ENCODE data around the gene PPP1R14B.

Gene PPP1R14B

DNA sequence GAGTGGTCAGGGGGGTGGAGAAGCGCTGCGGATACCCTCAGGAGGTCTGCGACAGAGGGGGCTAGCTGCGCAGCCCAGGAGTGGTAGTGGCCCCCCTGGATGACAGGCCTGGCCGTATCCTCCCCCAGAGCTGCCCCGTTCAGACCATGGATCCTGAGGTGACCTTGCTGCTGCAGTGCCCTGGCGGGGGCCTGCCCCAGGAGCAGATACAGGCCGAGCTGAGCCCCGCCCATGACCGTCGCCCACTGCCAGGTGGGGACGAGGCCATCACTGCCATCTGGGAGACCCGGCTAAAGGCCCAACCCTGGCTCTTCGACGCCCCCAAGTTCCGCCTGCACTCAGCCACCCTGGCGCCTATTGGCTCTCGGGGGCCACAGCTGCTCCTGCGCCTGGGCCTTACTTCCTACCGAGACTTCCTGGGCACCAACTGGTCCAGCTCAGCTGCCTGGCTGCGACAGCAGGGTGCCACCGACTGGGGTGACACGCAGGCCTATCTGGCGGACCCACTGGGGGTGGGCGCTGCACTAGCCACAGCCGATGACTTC, 20.2 kb downstream of the PPP1R14B start:
- DNase-seq (ENCODE audit: low spot score), result peak; percentile 86
- TF ChIP-seq, protein P1, sequence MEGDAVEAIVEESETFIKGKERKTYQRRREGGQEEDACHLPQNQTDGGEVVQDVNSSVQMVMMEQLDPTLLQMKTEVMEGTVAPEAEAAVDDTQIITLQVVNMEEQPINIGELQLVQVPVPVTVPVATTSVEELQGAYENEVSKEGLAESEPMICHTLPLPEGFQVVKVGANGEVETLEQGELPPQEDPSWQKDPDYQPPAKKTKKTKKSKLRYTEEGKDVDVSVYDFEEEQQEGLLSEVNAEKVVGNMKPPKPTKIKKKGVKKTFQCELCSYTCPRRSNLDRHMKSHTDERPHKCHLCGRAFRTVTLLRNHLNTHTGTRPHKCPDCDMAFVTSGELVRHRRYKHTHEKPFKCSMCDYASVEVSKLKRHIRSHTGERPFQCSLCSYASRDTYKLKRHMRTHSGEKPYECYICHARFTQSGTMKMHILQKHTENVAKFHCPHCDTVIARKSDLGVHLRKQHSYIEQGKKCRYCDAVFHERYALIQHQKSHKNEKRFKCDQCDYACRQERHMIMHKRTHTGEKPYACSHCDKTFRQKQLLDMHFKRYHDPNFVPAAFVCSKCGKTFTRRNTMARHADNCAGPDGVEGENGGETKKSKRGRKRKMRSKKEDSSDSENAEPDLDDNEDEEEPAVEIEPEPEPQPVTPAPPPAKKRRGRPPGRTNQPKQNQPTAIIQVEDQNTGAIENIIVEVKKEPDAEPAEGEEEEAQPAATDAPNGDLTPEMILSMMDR (IDR thresholded peaks at IDR 0.05; ENCODE audit: extremely low read depth, missing control alignments), result no peak

DNA sequence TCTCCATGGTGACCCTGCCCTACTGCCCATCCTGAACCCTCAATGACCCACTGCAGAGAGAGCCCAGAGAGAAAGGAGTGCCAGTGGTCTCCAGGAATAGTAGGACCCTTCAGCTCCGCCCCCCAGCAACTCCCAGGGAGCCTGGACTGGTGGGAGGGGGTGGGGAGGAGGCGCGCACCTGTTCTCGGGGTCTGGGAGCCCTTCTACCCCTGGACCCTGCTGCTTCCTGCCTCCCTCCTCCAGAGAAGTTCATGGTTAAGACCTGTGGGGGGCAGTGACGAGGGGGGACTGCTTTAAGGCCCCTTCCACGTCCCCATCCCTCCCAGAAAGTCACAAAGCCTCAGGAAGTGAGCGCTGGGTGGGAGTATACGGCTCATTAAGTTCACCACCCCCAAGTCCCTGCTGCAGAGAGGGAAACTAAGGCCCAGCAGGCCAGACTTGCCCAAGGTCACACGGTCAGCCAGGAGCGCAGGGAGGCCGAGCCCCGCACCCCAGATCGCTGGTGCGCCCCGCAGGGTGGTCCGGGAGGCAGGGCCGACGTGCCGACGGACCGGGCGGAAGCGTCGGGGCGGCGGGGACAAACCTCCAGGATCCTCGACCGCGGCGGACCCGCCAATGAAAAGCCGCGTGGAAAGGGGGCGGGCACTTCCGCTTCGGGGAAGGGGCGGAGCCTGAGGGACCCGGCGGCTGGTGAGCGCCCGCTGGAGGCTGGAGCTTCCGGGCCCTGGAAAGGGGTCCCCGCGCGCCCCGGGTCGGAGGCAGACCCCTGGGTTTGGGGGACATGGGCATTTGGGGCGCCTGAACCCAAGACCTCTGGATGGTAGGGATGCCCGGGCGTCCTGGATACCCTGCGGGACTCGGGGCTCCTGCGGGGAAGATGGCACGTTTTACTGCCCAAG, 20.9 kb downstream of the PPP1R14B start, which contains the start of the genes NUDT22 and TRPT1:
Gene NUDT22, plus strand, starts transcription at position 667 of the 899 bp plus-strand sequence. CDS start 379 bp downstream, outside the sequence.
Gene TRPT1, minus strand, starts transcription at position 579 of the 899 bp plus-strand sequence. Its CDS starts 326 bp downstream, at position 253.
- DNase-seq (ENCODE audit: low spot score), result peak; percentile 95
- TF ChIP-seq, protein P1 (IDR thresholded peaks at IDR 0.05; ENCODE audit: extremely low read depth, missing control alignments), result no peak

DNA sequence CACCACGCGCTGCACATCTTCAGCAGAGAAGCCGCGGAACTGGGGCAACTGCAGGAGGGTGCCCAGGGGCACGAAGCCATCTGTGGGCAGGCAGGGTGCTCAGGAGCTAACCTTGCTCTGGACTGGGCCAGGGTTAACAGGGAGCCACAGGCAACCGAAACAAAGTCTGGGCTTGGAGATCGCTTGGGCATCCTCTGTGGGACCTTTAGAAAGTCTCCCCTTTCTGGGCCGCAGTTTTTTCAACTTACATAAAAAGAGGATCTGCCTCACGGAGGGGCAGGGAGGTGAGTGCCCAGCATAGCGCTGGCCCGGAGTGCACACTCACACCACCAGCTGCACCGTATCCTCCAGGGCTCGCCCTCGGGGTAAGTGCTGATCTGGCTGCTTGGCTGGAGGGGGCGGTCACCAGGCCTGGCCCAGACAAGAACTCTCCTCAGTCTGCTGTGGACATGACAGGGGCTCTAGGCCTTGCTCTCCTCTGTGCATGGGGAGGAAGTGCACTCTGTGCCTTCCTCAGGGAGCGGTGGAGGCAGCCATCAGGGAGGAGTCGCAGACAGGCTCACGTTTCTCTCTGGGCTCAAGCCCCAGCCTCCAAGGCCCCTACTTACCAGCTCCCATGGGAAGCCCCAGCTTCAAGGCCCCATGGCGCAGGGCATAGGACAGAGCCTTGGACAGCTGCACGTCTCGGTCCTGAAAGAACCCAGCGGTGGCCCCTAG, 21.7 kb downstream of the PPP1R14B start:
- TF ChIP-seq, protein P1 (IDR thresholded peaks at IDR 0.05; ENCODE audit: extremely low read depth, missing control alignments), result no peak
- DNase-seq (ENCODE audit: low spot score), result no peak

DNA sequence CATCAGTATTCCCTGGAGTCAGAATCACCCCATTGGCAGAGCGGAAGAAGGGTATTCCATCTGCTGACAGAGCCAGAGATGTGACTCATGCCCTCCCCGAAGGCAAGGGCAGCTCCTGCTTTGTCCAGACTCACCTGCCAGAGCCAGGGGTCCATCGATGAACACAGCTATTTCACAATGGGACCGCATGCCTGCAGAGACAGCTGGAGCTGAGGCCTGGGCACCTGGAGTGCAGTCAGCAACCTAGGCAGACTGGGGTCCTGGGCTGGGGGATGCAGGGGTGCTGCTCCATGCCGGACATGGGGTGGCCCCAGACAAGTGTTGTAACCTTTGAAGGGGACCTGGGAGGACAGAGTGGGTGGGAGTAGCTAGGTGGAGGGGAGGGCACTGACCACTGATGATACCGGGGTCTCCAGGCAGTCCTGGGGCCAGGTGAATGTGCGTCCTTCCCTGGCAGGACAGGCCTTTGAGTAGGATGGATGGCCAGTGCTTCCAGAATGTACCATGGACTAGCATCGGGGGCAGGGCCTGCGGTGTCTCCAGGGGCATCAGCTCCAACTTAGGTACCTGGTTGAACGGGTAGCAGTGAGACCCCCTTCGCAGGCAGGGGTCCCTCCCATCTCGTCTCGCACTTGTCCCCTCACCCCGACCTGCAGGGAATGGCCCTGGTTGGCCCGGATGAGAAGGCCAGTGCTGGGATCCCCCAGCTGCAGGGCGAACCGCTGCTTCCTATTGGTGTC, 22.4 kb downstream of the PPP1R14B start:
- TF ChIP-seq, protein P1 (IDR thresholded peaks at IDR 0.05; ENCODE audit: extremely low read depth, missing control alignments), result no peak
- DNase-seq (ENCODE audit: low spot score), result no peak

DNA sequence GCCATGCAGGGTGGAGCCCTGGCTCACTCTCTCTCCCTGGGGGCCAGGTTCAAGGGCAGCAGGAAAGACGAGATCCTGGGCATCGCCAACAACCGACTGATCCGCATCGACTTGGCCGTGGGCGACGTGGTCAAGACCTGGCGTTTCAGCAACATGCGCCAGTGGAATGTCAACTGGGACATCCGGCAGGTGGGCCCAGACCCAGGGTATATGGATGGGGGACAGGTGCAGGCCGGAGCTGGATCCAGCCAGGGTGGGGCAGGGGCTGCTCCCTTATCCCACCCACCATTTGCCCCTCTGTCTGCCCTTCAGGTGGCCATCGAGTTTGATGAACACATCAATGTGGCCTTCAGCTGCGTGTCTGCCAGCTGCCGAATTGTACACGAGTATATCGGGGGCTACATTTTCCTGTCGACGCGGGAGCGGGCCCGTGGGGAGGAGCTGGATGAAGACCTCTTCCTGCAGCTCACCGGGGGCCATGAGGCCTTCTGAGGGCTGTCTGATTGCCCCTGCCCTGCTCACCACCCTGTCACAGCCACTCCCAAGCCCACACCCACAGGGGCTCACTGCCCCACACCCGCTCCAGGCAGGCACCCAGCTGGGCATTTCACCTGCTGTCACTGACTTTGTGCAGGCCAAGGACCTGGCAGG, 23.6 kb downstream of the PPP1R14B start:
- no peak for DNase-seq (ENCODE audit: low spot score)
- TF ChIP-seq, protein P1 (IDR thresholded peaks at IDR 0.05; ENCODE audit: extremely low read depth, missing control alignments), result no peak

DNA sequence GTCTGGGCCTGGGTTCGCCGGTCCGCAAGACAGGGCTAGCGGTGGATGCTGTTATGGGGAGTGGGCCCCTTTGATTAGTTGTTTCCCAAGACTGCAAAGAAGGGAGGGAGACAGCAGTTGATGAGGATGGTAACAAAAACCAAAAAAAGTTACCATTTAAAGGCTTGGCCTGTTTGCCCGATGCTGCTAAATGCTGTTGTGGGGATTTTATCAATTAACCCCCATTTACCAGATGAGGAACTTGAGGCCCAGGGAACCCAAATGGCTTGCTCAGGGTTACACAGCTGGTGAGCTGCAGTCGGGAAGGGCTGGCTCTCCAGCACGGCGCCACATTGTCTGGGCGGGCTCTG, 24.1 kb downstream of the PPP1R14B start:
- no peak for DNase-seq (ENCODE audit: low spot score)
- TF ChIP-seq, protein P1 (IDR thresholded peaks at IDR 0.05; ENCODE audit: extremely low read depth, missing control alignments), result no peak
